ENCODE results near the gene KIAA1328. TPM values are rescaled to one million over a fixed set of nuclear protein-coding genes. Genes with fewer than 3 reads are reported as not detected.
"Not testable (repeated sequence)": the region's sequence is repeated elsewhere in the genome, so short reads cannot be mapped to it uniquely, and the experiment has no call there.

The KIAA1328 gene
- total RNA-seq, 8 experiments from 2014 or later, result 2.3 to 11.3 (median 8.8) TPM

DNA sequence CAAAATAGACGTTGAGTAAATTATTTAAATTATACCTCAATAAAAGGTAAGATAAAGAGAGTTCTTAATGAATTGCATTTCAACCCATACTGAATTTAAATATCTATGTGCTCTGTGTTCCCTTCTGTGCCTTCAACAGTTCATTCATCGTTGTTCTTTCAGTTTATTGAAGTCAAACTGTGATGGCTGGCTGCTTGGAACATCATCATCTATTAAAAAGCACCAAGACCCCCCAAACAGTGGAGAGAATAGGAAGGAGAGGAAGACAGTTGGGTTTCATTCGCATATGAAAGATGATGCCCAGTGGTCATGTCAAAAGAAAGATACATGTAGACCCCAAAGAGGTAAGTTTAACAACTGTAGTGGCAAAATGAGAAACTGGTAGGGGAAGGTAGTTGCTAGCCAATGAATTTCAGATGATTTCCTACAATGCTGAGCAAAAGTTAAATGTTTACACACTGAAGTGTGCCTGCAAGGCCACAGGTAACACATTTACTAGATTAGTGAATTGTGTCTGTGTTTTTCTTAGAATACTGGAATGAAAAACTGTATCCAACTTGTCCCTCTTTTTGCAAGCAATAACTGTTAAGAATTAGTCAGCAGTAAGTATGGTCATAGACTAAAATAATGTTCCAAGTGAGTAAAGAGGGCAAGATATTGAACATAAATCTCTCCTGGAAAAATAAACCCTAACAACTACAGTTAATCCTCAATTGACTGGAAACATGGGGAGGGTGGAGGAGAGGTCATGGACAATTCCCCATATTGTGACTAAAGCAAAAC is 331.3 kb downstream of the KIAA1328 start:
- peak in 2 of 8 experiments; percentile 29 to 75 for ATAC-seq (replicated peaks in 6 of 8)
- H3K4me1 ChIP-seq (replicated peaks in 1 of 2), result peaks cover 7 to 9% of the 10 kb centered on the region in 2 donors
- in situ Hi-C loops (cut with MboI; ENCODE audit: low pct_unique_long_range_greater_than_20kb in 2 of 9, low sequenced_read_pairs in 9 of 9, unreplicated experiment in 9 of 9), result no loop called here
- no peak overlapping the region for H3K4me3 ChIP-seq
- WGBS, 10 experiments, result 0 to 56% (median 17%) methylated on average over 1 to 3 of the region's 3 CpGs; no CpG with 5 or more reads in 2 of the 10 experiments
- no peak overlapping the region for H3K27ac ChIP-seq

DNA sequence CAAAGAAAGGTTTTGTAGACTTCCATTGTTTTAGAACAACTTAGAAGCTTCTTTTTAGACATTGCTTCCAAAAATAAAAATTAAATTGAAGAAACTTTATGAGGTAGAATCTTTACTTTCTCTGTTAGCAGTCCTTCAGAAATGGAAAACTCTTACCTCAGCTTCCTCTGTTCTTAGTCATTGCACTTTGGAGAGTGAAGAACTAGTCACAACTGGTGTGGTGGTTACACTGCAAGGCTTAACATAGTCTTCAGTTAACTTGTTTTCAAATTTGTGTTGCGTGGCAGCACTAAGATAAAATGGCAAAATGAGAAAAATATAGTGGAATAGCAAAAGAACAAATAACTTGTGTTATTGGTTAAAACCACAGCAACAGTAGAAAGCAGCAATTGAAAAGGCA is 332.6 kb downstream of the KIAA1328 start:
- peaks cover 7 to 9% of the 10 kb centered on the region in 2 donors for H3K4me1 ChIP-seq (replicated peaks in 1 of 2)
- in situ Hi-C loops (cut with MboI; ENCODE audit: low pct_unique_long_range_greater_than_20kb in 2 of 9, low sequenced_read_pairs in 9 of 9, unreplicated experiment in 9 of 9), result no loop called here
- no peak overlapping the region for H3K27ac ChIP-seq
- no peak overlapping the region for H3K4me3 ChIP-seq
- ATAC-seq (replicated peaks in 6 of 8), result no peak
- WGBS, 10 experiments, result 50 to 100% (median 100%) methylated on average over 1 of the region's 1 CpG; no CpG with 5 or more reads in 1 of the 10 experiments

DNA sequence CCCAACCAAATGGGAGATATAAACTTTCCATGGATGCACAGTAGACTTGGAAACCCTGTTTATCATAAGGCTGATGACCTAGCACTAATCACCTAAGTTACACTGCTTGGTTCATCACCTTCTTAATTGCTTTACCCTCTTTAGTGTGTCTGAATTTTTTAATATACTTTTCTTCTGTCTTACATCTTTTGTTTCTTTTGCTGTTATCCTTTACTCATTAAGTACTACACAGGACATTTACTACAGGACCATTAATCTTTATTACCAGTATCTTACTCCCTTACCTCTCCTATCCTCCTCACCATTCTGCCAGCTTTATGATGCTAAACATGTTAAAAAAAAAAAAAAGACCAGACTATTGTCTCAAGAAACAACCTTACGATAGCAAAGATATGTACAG is 333.6 kb downstream of the KIAA1328 start:
- in situ Hi-C loops (cut with MboI; ENCODE audit: low pct_unique_long_range_greater_than_20kb in 2 of 9, low sequenced_read_pairs in 9 of 9, unreplicated experiment in 9 of 9), result no loop called here
- H3K4me3 ChIP-seq, result no peak overlapping the region
- H3K4me1 ChIP-seq (replicated peaks in 1 of 2), result peaks cover 7 to 9% of the 10 kb centered on the region in 2 donors
- WGBS, 10 experiments, result 60 to 100% (median 89%) methylated on average over 1 of the region's 1 CpG
- no peak for ATAC-seq (replicated peaks in 6 of 8)
- H3K27ac ChIP-seq, result no peak overlapping the region

GRCh38 chr18:37163119-37163518 is 334.2 kb downstream of the KIAA1328 start:
- 39 to 78% (median 60%) methylated on average over 2 to 4 of the region's 4 CpGs; no CpG with 5 or more reads in 2 of the 10 experiments for WGBS, 10 experiments
- H3K27ac ChIP-seq, result no peak overlapping the region
- no peak for ATAC-seq (replicated peaks in 6 of 8)
- in situ Hi-C loops (cut with MboI; ENCODE audit: low pct_unique_long_range_greater_than_20kb in 2 of 9, low sequenced_read_pairs in 9 of 9, unreplicated experiment in 9 of 9), result no loop called here
- peaks cover 7 to 9% of the 10 kb centered on the region in 2 donors for H3K4me1 ChIP-seq (replicated peaks in 1 of 2)
- no peak overlapping the region for H3K4me3 ChIP-seq

DNA sequence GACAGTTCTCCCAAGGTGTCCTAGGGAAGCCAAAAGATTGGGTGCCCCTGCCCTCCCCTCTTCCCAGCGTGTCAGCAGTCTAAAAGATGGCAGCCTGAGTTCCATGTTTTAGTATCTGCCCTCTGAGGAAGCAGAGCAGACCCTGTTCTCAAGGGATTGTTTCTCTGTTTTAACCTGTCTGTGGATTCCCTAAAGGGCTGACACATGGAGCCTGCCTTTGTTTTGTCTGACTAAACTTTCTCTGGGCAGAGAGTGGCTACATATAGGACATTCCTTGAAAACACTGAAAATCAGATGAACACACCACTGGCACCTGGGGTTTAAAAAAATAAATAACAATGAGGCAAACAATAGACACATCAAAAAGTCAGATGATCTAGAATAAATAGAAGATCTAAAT is 337.6 kb downstream of the KIAA1328 start:
- no peak for ATAC-seq (replicated peaks in 6 of 8)
- in situ Hi-C loops (cut with MboI; ENCODE audit: low pct_unique_long_range_greater_than_20kb in 2 of 9, low sequenced_read_pairs in 9 of 9, unreplicated experiment in 9 of 9), result no loop called here

DNA sequence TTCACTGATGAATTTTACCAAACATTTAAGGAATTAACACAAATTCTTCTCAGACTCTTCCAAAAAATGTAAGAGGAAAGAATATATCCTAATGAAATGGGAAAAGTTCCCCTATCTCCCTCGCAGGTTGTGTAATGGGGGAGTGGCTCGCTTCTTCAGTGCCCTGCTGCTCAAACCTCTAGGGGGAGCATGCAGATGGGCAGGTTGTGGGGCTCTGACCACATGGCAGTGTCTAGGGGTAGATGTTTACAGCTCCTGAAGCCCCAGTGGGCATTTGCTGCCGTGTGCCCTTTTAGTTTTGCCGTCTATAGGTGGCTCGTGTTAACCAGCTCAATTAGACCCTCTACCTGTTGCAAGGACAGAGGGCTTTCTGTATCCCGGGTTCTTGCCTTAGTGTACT is 338.0 kb downstream of the KIAA1328 start:
- 60 to 100% (median 93%) methylated on average over 1 to 6 of the region's 6 CpGs; no CpG with 5 or more reads in 3 of the 10 experiments for whole genome bisulfite sequencing, 10 experiments
- H3K4me3 ChIP-seq; H3K4me1 ChIP-seq (replicated peaks in 1 of 2); H3K27ac ChIP-seq; in situ Hi-C loops (cut with MboI; ENCODE audit: low pct_unique_long_range_greater_than_20kb in 2 of 9, low sequenced_read_pairs in 9 of 9, unreplicated experiment in 9 of 9); ATAC-seq (replicated peaks in 6 of 8): not testable (repeated sequence)

More for the DNA sequence above, 337.6 kb downstream of the KIAA1328 start:
- Histone ChIP-seq H3K4me3 (no peak overlapping the region), H3K27ac (no peak overlapping the region), H3K4me1 (replicated peaks in 1 of 2) (peaks cover 0 to 5% of the 10 kb centered on the region in 2 donors)
- WGBS, 10 experiments, result 67 to 100% (median 100%) methylated on average over 1 of the region's 1 CpG; no CpG with 5 or more reads in 4 of the 10 experiments

DNA sequence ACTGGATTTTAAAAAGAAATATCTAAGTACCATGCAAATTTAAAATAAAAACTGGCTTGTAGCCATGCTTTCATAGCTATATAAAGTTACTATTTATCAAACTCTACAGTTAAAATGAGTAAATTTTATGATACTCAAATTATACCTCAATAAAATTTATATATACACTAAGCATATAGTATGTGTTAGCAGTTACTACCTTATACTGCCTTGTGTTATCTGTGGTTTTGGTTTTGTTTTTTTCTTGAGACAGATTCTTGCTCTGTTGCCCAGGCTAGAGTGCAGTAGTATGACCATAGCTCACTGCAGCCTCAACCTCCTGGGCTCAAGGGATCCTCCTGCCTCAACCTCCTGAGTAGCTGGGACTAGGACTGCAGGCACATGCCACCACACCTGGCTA is 342.1 kb downstream of the KIAA1328 start:
- Histone ChIP-seq H3K27ac (no peak overlapping the region), H3K4me3 (no peak overlapping the region), H3K4me1 (replicated peaks in 1 of 2) (peaks cover 0 to 5% of the 10 kb centered on the region in 2 donors)
- no peak for ATAC-seq (replicated peaks in 6 of 8)
- in situ Hi-C loops (cut with MboI; ENCODE audit: low pct_unique_long_range_greater_than_20kb in 2 of 9, low sequenced_read_pairs in 9 of 9, unreplicated experiment in 9 of 9), result no loop called here

- H3K27ac ChIP-seq, result no peak overlapping the region
- WGBS, 10 experiments, result 0 to 100% (median 84%) methylated on average over 1 to 2 of the region's 2 CpGs
- H3K4me1 ChIP-seq (replicated peaks in 1 of 2), result peaks cover 7 to 9% of the 10 kb centered on the region in 2 donors
- H3K4me3 ChIP-seq, result no peak overlapping the region
- peak in 3 of 8 experiments; percentile 64 to 92 (median 78) for ATAC-seq (replicated peaks in 6 of 8)
- in situ Hi-C loops (cut with MboI; ENCODE audit: low pct_unique_long_range_greater_than_20kb in 2 of 9, low sequenced_read_pairs in 9 of 9, unreplicated experiment in 9 of 9), result no loop called here
These were observed 344.5 kb downstream of the KIAA1328 start for GRCh38 chr18:37173384-37173783.

DNA sequence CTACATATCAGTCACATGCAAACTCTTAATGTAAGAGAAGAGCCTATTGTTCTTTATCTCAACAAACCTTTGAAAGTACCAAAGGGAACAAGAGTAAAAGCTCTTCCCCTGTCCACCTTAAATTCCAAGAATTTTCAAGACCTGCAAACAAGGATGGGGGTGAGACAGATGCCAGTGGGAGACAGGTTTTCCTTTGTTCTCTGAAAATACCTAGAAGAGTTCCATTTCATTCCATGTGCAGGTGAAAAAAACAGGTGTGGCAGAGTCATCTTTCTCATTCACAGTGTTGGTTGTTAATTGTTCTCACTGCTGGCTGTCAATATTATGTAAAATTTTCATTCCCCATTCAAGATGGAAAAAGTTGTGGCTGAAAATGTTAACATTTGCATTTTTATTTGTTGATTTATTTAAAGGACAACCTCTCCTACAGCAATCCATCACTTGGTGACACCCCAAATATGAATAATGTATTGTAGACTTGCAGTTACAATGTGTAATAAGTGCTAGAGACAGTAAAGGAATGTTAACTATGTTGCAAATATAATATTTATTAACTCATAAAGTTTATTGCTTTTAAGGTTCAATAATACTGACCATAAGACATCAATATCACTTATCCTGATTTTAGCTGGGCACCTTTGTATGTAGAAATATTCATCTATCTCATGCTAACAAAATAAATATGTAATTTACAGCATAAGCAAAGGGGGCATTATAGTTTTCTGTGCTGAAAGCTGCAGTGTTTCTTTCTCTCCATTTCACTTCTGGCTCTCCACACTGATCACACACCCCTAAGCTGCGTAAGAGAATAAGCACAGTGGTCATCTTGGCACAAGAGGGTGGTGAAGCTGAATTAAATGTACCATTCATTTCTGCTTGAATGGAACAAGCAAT is 347.0 kb downstream of the KIAA1328 start:
- peak in 4 of 8 experiments; percentile 11 to 72 (median 64) for ATAC-seq (replicated peaks in 6 of 8)
- WGBS, 10 experiments, result 50 to 100% (median 90%) methylated on average over 1 of the region's 1 CpG; no CpG with 5 or more reads in 4 of the 10 experiments
- H3K4me3 ChIP-seq, result no peak overlapping the region
- peaks cover 4 to 11% of the 10 kb centered on the region in 2 donors for H3K4me1 ChIP-seq (replicated peaks in 1 of 2)
- no peak overlapping the region for H3K27ac ChIP-seq
- in situ Hi-C loops (cut with MboI; ENCODE audit: low pct_unique_long_range_greater_than_20kb in 2 of 9, low sequenced_read_pairs in 9 of 9, unreplicated experiment in 9 of 9), result no loop called here

DNA sequence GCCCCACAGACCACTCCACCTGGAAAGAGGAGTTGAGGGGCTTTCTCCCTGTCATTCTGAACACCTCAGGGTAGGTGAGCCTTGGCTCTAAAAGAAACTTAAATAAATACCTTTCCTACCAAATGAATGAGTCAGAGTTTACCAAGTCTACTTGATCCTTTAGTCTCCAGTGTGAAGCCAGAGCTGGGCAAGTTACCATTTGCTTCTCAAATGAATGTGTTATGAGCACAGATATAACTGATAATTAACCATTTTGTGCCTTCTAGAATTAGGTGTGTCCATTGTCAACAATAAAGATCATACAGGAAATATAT is 347.7 kb downstream of the KIAA1328 start:
- in situ Hi-C loops (cut with MboI; ENCODE audit: low pct_unique_long_range_greater_than_20kb in 2 of 9, low sequenced_read_pairs in 9 of 9, unreplicated experiment in 9 of 9), result no loop called here

DNA sequence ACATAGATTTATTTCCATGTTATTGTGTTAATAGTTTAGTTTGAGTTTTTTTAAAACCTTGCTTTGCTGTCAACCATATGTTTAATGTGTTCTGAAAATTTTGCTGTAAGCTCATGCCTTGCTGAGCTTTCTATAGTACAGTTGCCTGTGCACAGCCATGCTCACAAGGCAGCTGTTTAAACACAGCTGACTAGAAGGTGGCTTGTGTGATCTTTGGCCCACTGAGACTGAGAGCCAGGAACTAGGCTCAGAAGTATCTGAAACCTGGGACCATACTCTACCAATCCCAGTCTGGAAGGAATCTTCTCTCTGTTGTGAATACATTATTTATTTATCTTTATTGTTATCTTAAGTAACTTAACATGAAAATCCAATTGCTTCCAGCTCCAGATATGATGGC is 350.5 kb downstream of the KIAA1328 start:
- peak in 3 of 8 experiments; percentile 38 to 91 (median 55) for ATAC-seq (replicated peaks in 6 of 8)
- peaks cover 4 to 11% of the 10 kb centered on the region in 2 donors for H3K4me1 ChIP-seq (replicated peaks in 1 of 2)
- H3K4me3 ChIP-seq, result no peak overlapping the region
- in situ Hi-C loops (cut with MboI; ENCODE audit: low pct_unique_long_range_greater_than_20kb in 2 of 9, low sequenced_read_pairs in 9 of 9, unreplicated experiment in 9 of 9), result no loop called here
- no peak overlapping the region for H3K27ac ChIP-seq

More for the DNA sequence above, 347.7 kb downstream of the KIAA1328 start:
- Histone ChIP-seq H3K27ac (no peak overlapping the region), H3K4me3 (no peak overlapping the region), H3K4me1 (replicated peaks in 1 of 2) (peaks cover 4 to 11% of the 10 kb centered on the region in 2 donors)
- ATAC-seq (replicated peaks in 6 of 8), result peak in 2 of 8 experiments; percentile 37 to 45

GRCh38 chr18:37180086-37180485 is 351.2 kb downstream of the KIAA1328 start:
- in situ Hi-C loops (cut with MboI; ENCODE audit: low pct_unique_long_range_greater_than_20kb in 2 of 9, low sequenced_read_pairs in 9 of 9, unreplicated experiment in 9 of 9), result no loop called here

More at GRCh38 chr18:37180086-37180485, 351.2 kb downstream of the KIAA1328 start:
- 78 to 100% (median 95%) methylated on average over 2 to 5 of the region's 5 CpGs for WGBS, 10 experiments
- no peak for ATAC-seq (replicated peaks in 6 of 8)
- Histone ChIP-seq H3K4me1 (replicated peaks in 1 of 2) (peaks cover 4 to 11% of the 10 kb centered on the region in 2 donors), H3K4me3 (no peak overlapping the region), H3K27ac (no peak overlapping the region)
